HG03460 (cell line): ENCODE data around the gene SH3BP2.

ENCODE experiments used
- ATAC-seq: cut with Tn5 transposase; IDR thresholded peaks from one replicate; pipeline ENCODE4 v1.9.1; 2021; ENCODE audit not compliant: unreplicated experiment

Gene SH3BP2

DNA sequence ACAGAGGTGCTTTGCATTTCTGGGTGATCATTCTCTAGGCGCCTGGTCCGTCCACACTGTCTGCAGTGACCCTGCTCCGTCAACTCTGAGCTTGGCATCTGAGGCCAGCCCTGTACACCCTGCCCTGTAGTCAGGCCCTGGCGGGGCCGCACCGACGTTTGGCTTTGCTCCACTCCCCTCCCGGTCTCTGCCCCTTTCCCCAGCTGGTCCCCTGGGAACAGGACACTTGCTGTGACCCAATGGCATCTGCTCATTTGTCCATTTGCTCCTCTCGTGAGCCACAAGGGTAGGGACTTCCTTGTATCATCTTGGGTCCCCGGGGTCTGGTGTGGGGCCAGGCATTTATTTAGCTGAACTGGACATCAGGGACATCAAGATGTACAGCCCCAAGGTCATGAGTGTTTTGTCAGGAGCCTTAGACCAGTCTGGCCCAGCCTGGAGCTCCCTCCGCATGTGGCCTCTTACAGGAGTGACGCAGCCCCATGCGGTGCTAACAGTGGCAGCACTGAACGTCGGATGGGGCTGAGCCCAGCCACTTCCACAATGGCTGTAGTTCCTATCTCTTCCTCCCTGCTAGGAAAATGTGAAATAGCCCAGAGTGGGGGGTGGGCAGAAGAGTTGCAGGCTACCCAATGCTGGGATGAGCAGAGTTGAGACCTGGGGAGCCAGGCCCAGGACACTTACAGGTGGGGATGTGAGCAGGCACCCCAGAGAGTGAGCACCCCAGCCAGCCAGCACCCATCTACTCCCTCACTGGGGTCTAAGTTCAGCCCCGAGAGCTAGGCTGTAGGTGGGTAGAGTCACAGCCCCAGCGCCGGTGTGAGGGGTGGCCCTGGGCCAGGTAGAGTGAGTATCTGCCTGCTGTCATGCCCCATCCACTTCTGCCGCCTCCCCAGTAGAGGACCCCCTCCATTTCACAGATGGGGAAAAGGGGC is 2.0 kb upstream of the SH3BP2 start:
- ATAC-seq, result no peak

- ATAC-seq, result no peak
Measured at GRCh38 chr4:2791518-2792395, 1.1 kb upstream of the SH3BP2 start.

DNA sequence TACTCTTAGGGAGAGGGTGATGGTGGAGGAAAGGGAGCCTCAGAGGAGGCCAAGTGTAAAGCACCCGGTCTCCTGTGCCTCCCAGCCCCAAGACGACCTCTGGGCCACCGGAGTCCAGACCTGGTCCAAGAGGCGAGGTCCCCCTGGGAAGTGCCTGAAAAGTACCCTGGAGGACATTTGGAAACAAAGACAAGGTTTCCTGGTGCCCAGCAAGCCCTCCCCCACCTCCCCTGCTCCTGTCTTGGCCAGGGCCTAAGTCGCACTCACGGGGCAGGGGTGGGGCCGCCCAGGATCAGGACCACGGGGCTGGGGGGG is 532 bp upstream of the SH3BP2 start:
- no peak for ATAC-seq

GRCh38 chr4:2793586-2794485 is 951 bp downstream of the SH3BP2 start:
- no peak for ATAC-seq

- no peak for ATAC-seq
Measured at GRCh38 chr4:2794486-2795299, 1.8 kb downstream of the SH3BP2 start.

GRCh38 chr4:2795300-2795892 is 2.5 kb downstream of the SH3BP2 start:
- ATAC-seq, result no peak

- no peak for ATAC-seq
Measured at GRCh38 chr4:2795893-2796848, 3.3 kb downstream of the SH3BP2 start.

DNA sequence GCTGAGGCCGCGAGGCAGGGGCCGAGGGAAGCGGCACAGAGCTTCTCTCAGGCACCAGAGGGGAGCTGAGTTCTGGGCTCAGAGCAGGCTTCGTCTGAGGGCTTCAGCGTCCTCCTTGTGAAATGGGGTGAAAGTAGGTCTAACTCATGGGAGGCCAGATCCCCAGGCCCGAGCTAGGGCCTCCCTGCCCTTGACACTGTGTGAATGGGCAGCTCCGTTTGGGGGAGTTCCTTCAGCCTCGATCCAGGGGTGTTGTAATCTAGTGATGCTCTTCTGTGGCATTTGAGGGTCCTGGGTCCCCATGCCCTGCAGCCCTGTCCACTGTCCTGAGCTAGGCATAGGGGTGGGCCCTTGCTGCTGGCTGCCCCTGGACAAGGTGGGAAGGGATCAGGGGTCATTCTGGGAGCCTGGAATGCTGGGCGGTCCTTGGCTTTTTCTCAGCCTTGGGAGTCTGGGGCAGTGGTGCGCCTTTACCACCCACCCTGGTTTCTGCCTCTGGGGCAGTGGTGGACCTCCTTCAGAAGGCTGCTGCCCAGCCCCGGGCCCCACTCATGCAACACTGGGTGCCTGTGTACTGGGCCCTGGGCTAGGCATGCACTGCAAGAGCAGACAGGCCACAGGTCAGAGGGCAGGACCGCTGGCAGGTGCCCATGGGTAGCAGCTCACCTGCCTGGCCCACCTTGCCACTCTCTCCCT is 4.1 kb downstream of the SH3BP2 start:
- no peak for ATAC-seq

DNA sequence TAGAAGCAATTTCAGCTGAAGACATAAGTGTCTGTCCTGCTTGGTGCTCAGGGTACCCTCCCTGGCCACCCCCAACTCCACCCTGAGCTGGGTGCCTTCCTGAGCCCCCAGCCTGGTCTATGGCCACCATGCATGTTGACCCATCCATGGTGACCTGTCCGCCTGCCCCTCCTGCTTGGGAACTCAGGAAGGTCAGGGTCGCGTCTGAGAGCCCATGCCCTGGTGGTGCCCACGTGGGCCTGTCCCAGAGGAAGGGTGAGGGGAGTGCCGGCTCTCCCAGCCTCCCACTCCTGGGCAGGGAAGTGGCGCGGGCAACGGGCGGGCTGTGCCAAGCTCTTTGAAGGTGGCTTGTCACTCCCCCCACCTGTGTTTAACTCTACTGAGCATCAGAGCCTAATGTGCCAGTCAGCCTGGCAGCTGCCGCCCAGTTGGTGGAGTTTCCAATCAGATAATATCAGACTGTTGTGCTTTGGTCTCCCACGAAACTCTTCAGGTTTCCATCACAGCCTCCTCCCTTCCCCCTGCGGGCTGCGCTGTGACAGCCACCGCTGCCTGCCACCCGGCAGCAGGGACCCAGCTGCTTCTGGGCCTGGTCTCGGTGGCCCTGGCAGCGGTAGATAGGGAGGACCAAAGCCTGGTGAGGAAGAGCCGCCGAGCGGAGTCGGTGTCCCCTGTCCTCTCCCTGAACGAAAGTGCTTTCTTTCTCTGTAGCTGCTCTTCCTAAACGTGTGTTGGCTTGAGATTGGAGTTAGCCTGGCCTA is 4.8 kb downstream of the SH3BP2 start:
- ATAC-seq, result no peak

GRCh38 chr4:2798399-2799223 is 5.7 kb downstream of the SH3BP2 start:
- peak; percentile 51 for ATAC-seq

GRCh38 chr4:2799224-2799911 is 6.5 kb downstream of the SH3BP2 start:
- ATAC-seq, result no peak

- no peak for ATAC-seq
Measured at GRCh38 chr4:2799971-2800690, 7.2 kb downstream of the SH3BP2 start.

DNA sequence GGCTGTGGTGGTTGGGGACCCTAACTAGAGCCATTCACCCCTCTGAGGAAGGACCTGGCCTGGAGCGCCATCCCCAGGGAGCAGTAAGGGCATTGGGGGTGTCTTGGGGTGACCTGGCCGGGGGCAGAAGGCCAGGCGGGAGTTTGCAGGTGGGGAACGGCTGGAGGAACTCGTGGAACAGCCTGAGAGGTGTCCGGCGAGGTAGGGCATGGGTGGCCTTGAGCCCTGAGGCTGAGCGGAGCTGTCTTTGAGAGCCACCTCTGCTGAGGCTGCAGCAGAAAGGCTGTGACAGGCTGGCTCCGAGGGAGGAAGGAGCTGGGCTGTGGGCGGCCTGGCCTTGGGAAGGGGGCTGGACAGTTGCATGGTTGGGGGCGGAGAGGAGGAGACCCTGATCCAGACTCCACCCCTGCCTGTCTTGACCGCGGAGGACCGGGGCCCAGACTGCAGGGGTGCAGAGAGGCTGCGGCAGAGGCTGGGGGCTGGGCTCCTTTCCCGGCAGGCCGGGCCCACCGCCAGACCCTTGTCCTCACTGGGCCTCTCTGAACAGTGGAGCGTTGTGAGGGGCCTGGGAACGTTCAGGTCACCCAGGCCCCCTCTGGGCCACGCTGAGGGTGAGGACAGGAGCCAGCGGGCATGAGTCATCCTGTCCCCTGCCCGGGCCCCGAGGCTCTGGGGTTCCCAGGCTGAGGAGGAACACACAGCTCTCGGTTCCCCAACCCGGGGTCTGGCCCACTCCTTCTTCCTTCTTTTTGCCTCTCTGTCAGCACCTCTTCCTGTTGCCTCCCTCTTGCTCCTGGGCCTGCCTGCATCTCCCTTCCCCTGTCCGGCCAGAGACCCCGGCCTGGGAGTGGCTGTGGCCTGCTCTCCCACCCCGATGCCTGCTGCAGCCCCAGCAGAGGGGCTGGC is 8.1 kb downstream of the SH3BP2 start:
- no peak for ATAC-seq
